GM23338 (cell line): ENCODE results near the gene ASB16. TPM values are rescaled to one million over a fixed set of nuclear protein-coding genes. Genes with fewer than 3 reads are reported as not detected.
A peak's percentile ranks its signal among the peaks of the same experiment; 100 is the strongest.

Source experiments
- ATAC-seq: fragments of 200-7000 bp; cut with Tn5 transposase; 3 replicates; pipeline ENCODE4 v1.9.1; 2020
- DNase-seq: peaks from one replicate; pipeline ENCODE4 v3.0.0-alpha.2; 2015; ENCODE audit warnings: low spot score
- H2AFZ ChIP-seq: fragments of 200-600 bp; sonication (generic); 2 replicates; pipeline ENCODE4 v1.8.0; 2016; ENCODE audit warnings: antibody characterized with exemption, mild to moderate bottlenecking, moderate library complexity
- H3F3A ChIP-seq: fragments of 200-600 bp; sonication (generic); replicated peaks from 2 replicates; pipeline ENCODE4 v1.8.0; 2017; ENCODE audit warnings: antibody characterized with exemption, mixed run types, low read depth
- H3K27ac ChIP-seq: fragments of 200-600 bp; sonication (generic); 2 replicates; pipeline ENCODE4 v1.6.1; 2016; ENCODE audit warnings: low read depth
- H3K27me3 ChIP-seq: fragments of 200-600 bp; sonication (generic); 2 replicates; pipeline ENCODE4 v1.8.0; 2016; ENCODE audit warnings: mild to moderate bottlenecking, mixed run types, moderate library complexity; ENCODE audit not compliant: insufficient read depth
- H3K36me3 ChIP-seq: fragments of 200-600 bp; sonication (generic); 2 replicates; pipeline ENCODE4 v1.8.0; 2016; ENCODE audit warnings: mild to moderate bottlenecking; ENCODE audit not compliant: insufficient read depth
- H3K4me1 ChIP-seq: fragments of 200-600 bp; sonication (generic); 2 replicates; pipeline ENCODE4 v1.8.0; 2016; ENCODE audit warnings: mild to moderate bottlenecking, moderate library complexity; ENCODE audit not compliant: insufficient read depth
- H3K4me2 ChIP-seq: fragments of 200-600 bp; sonication (generic); 2 replicates; pipeline ENCODE4 v1.7.1; 2017; ENCODE audit warnings: mixed run types
- H3K4me3 ChIP-seq: fragments of 200-600 bp; sonication (generic); 2 replicates; pipeline ENCODE4 v1.6.1; 2016; ENCODE audit warnings: mixed run types
- H3K79me2 ChIP-seq: fragments of 200-600 bp; sonication (generic); replicated peaks from 2 replicates; pipeline ENCODE4 v1.8.0; 2017; ENCODE audit warnings: mild to moderate bottlenecking; ENCODE audit not compliant: insufficient read depth
- H3K9me2 ChIP-seq: fragments of 200-600 bp; sonication (generic); 2 replicates; pipeline ENCODE4 v1.8.0; 2017; ENCODE audit not compliant: insufficient read depth
- H4K20me1 ChIP-seq: fragments of 200-600 bp; sonication (generic); replicated peaks from 2 replicates; pipeline ENCODE4 v1.8.0; 2017; ENCODE audit warnings: mild to moderate bottlenecking; ENCODE audit not compliant: insufficient read depth
- H3K27ac Mint-ChIP-seq: 2 replicates; pipeline ENCODE4 v1.8.0; 2020; ENCODE audit warnings: inconsistent platforms, mild to moderate bottlenecking, moderate library complexity, mixed read lengths
- H3K27me3 Mint-ChIP-seq: 3 replicates; pipeline ENCODE4 v1.8.0; 2022; ENCODE audit warnings: low read depth, mild to moderate bottlenecking, moderate library complexity, mixed read lengths, inconsistent platforms; ENCODE audit not compliant: insufficient read depth, poor library complexity
- H3K36me3 Mint-ChIP-seq: 3 replicates; pipeline ENCODE4 v1.8.0; 2021; ENCODE audit warnings: low read depth, mild to moderate bottlenecking, inconsistent platforms, moderate library complexity, mixed read lengths
- H3K4me1 Mint-ChIP-seq: 3 replicates; pipeline ENCODE4 v1.8.0; 2020; ENCODE audit warnings: mild to moderate bottlenecking, inconsistent platforms, mixed read lengths
- H3K4me3 Mint-ChIP-seq: 3 replicates; pipeline ENCODE4 v1.8.0; 2021; ENCODE audit warnings: moderate library complexity, mild to moderate bottlenecking, inconsistent platforms, mixed read lengths
- H3K9me3 Mint-ChIP-seq: 3 replicates; pipeline ENCODE4 v1.8.0; 2020; ENCODE audit warnings: moderate library complexity, mild to moderate bottlenecking, inconsistent platforms, mixed read lengths
- CREB1 ChIP-seq: fragments of 250-450 bp; sonication (Bioruptor Pico); IDR thresholded peaks from 2 replicates; pipeline ENCODE4 v1.5.0; 2020; ENCODE audit warnings: low read depth, mild to moderate bottlenecking, moderate library complexity
- POLR2AphosphoS5 ChIP-seq: IDR thresholded peaks from 2 replicates; pipeline ENCODE4 v1.6.1; 2016; ENCODE audit warnings: antibody characterized with exemption, low read depth
- STAT1 ChIP-seq: IDR thresholded peaks from one replicate; pipeline ENCODE4 v1.6.1; 2016; ENCODE audit warnings: antibody characterized with exemption; ENCODE audit not compliant: unreplicated experiment
- ZNF462 ChIP-seq: fragments of 250-450 bp; sonication (Bioruptor Pico); IDR thresholded peaks from 2 replicates; pipeline ENCODE4 v1.5.0; 2020; ENCODE audit warnings: mild to moderate bottlenecking, moderate library complexity
- polyA plus RNA-seq: library from polyadenylated mRNA; unstranded; fragments of >200 nt; fragmentation: Nextera tagmentation; extraction: Ambion mirVana; gene quantifications from 2 replicates; pipeline ENCODE4 v1.2.1, GENCODE V29; 2016
- total RNA-seq: library from RNA; depleted of rRNA; stranded (reverse); fragments of >200 nt; shearing (Covaris generic); gene quantifications from 2 replicates; pipeline ENCODE4 v1.2.3, GENCODE V29; 2014

Gene ASB16
- total and polyA plus RNA-seq, 2 experiments from 2014 or later, result 0.47 TPM; not detected in 1

- H2AFZ ChIP-seq, result no peak within 1 kb of the TSS
- peaks cover 21% of the 10 kb centered on the region for H3K4me1 Mint-ChIP-seq
Observed at GRCh38 chr17:44219616-44220212, 49.2 kb downstream of the ASB16 start, which contains the start of gene UBTF. TSS of gene UBTF (minus strand) at chr17:44219675. CDS start at chr17:44218229, 1,446 bp downstream.

GRCh38 chr17:44220213-44221083 lies 49.9 kb downstream of the ASB16 start:
- Mint-ChIP-seq H3K36me3 (peaks cover 25% of the 10 kb centered on the region), H3K27me3 (peaks cover 17% of the 10 kb centered on the region), H3K4me3 (peak overlapping the region; percentile 76), H3K4me1 (peaks cover 21% of the 10 kb centered on the region), H3K9me3 (no peaks in the 10 kb centered on the region), H3K27ac (peak overlapping the region; percentile 97)
- peaks cover 11% of the 10 kb centered on the region; the same call in 1 of the 2 replicates for H3K27me3 ChIP-seq
- peak overlapping the region; percentile 90 for H3K27ac ChIP-seq
- H3K4me1 ChIP-seq, result peaks cover 13% of the 10 kb centered on the region
- peak; percentile 61 for DNase-seq
- H4K20me1 ChIP-seq, result no peaks in the 10 kb centered on the region; the same call in none of the 2 replicates
- TF ChIP-seq POLR2AphosphoS5 (no peak; the same call in none of the 2 replicates), ZNF462 (CRISPR knock-in tag) (no peak)
- H3K4me3 ChIP-seq, result peak overlapping the region; percentile 96
- H3K9me2 ChIP-seq, result no peaks in the 10 kb centered on the region
- H3K36me3 ChIP-seq, result peaks cover 2% of the 10 kb centered on the region; the same call in 1 of the 2 replicates
- H2AFZ ChIP-seq, result no peak overlapping the region
- peak; percentile 12 for ATAC-seq
- peak overlapping the region; percentile 100 for H3K4me2 ChIP-seq
- peaks cover 19% of the 10 kb centered on the region for H3F3A ChIP-seq
- H3K79me2 ChIP-seq, result peaks cover 29% of the 10 kb centered on the region

More at GRCh38 chr17:44219616-44220212, 49.2 kb downstream of the ASB16 start, which contains the start of gene UBTF:
- Histone ChIP-seq H3K4me1 (peaks cover 13% of the 10 kb centered on the region), H4K20me1 (no peaks in the 10 kb centered on the region; the same call in none of the 2 replicates), H3K27me3 (peaks cover 11% of the 10 kb centered on the region; the same call in 1 of the 2 replicates), H3K79me2 (peaks cover 29% of the 10 kb centered on the region), H3F3A (peaks cover 22% of the 10 kb centered on the region), H3K9me2 (no peaks in the 10 kb centered on the region), H3K4me3 (peak within 1 kb of the TSS; percentile 96), H3K4me2 (peak within 1 kb of the TSS; percentile 97), H3K27ac (peak within 1 kb of the TSS; percentile 90), H3K36me3 (peaks cover 9% of the 10 kb centered on the region)
- Mint-ChIP-seq H3K36me3 (peaks cover 32% of the 10 kb centered on the region), H3K4me3 (peak within 1 kb of the TSS; percentile 76), H3K9me3 (no peaks in the 10 kb centered on the region), H3K27ac (peak within 1 kb of the TSS; percentile 97), H3K27me3 (peaks cover 17% of the 10 kb centered on the region)
- TF ChIP-seq STAT1 (no peak), POLR2AphosphoS5 (peak; percentile 37; the same call in 1 of the 2 replicates), CREB1 (CRISPR knock-in tag) (no peak)
- peak; percentile 75 for DNase-seq
- peak; percentile 3; the same call in 2 of the 3 replicates for ATAC-seq
